ENCODE measurements around the gene ALG10. TPM values are rescaled to one million over a fixed set of nuclear protein-coding genes. Genes with fewer than 3 reads are reported as not detected.
"Not testable (repeated sequence)": the region's sequence is repeated elsewhere in the genome, so short reads cannot be mapped to it uniquely, and the experiment has no call there.

Gene ALG10
- total and polyA plus RNA-seq, 2 of the 4 experiments (the other 2 are of a cell fraction) = 2.7 to 9.7 TPM

DNA sequence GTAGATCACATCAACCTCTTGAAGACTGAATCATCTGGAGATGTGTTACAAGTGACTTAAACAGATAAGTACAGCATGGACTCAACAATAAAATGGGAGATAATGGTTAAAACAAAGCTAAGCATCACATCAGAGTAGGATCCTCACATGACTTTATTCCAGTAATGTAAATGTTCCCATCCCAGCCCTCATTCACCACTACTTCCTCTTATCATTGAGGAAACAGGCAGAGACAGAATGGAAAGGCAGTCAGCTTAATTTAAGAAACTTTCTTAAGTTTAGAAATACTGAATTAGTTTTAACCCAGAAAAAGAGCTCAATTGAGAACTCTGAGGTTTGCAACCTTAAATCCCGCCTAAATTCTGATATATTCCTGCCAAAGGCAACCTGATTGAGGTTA lies 1.2 kb upstream of the ALG10 start:
- no peak overlapping the region for H2AFZ ChIP-seq (replicated peaks; ENCODE audit: low read length, poor library complexity)
- no peak overlapping the region for H2BK120ac ChIP-seq (ENCODE audit: low read depth, low read length)
- no peak overlapping the region for H2BK5ac ChIP-seq (ENCODE audit: low read depth, low read length, poor library complexity, severe bottlenecking)
- no peak overlapping the region for H3K4ac ChIP-seq (ENCODE audit: low read depth, low read length)
- H3K56ac ChIP-seq (ENCODE audit: extremely low read depth, insufficient read depth, low read length) = no peak overlapping the region
- H3K27ac ChIP-seq (ENCODE audit: insufficient read depth, low read length) = no peak overlapping the region
- H4K5ac ChIP-seq (ENCODE audit: low read depth, low read length) = no peak overlapping the region
- no peak overlapping the region for H2AK9ac ChIP-seq (replicated peaks; ENCODE audit: low read depth, low read length, poor library complexity)
- no peak overlapping the region for H2BK20ac ChIP-seq (ENCODE audit: low read depth, low read length)
- H4K91ac ChIP-seq (ENCODE audit: insufficient read depth, low read depth, low read length) = no peak overlapping the region
- H3K4me1 ChIP-seq (ENCODE audit: control insufficient read depth, insufficient read depth, low read length) = no peaks in the 10 kb centered on the region
- CTCF ChIA-PET = interaction anchor here (2.3 kb wide), 1 partner anchor 1265 kb away, joined by 10 read pairs; the partner anchor contains the start of gene YARS2
- H3K4me2 ChIP-seq (ENCODE audit: low read depth, low read length) = no peak overlapping the region
- WGBS, 2 experiments (ENCODE audit: extremely low coverage in 2 of 2, insufficient read length in 1 of 2) = no CpG with 5 or more reads among the region's 1 CpG
- no peaks in the 10 kb centered on the region for H3K9me1 ChIP-seq (ENCODE audit: insufficient read depth, low read length)
- H4K8ac ChIP-seq (ENCODE audit: low read depth in 2 of 2, low read length in 2 of 2) = peak overlapping the region; percentile 40 to 42; a peak in 2 of 4 replicates
- no peak overlapping the region for H3K9ac ChIP-seq (ENCODE audit: low read depth, low read length)
- no peak overlapping the region for H3K4me3 ChIP-seq (ENCODE audit: insufficient read depth, low read depth, low read length)
- dilution Hi-C loops (cut with HindIII; ENCODE audit: low sequenced_read_pairs, unreplicated experiment) = no loop called here
- H2BK15ac ChIP-seq (ENCODE audit: low read depth, low read length) = no peak overlapping the region
- in situ Hi-C loops (cut with MboI; ENCODE audit: low sequenced_read_pairs) = loop anchor here (5.0 to 25.0 kb wide), 4 partner anchors 109 to 1659 kb away; partner anchors contain the start of gene YARS2
- ATAC-seq (ENCODE audit: low read depth) (no peak), DNase-seq (no peak)
- no TSS peak for BruUV-seq (replicated peaks)
- H3K18ac ChIP-seq (ENCODE audit: low read depth, low read length) = no peak overlapping the region
- intact Hi-C loops (cut with micrococcal nuclease) = loop anchor here (5.0 kb wide), 1 partner anchor 1564 kb away; no protein-coding TSS in a partner anchor
- no peak overlapping the region for H3K14ac ChIP-seq (replicated peaks; ENCODE audit: low read depth, low read length)
- H3K23ac ChIP-seq (ENCODE audit: low read depth, low read length) = no peak overlapping the region
- H2AK5ac ChIP-seq (ENCODE audit: low read depth, low read length) = no peak overlapping the region
- no peaks in the 10 kb centered on the region for H4K20me1 ChIP-seq (ENCODE audit: insufficient read depth, low read length)
- no peaks in the 10 kb centered on the region for H3K9me3 ChIP-seq (ENCODE audit: control insufficient read depth, insufficient read depth, low read length)
- H3K27me3 ChIP-seq (ENCODE audit: control insufficient read depth, insufficient read depth, low read length) = no peaks in the 10 kb centered on the region
- POLR2A ChIA-PET (ENCODE audit: unreplicated experiment) = no interaction called here
- H3K79me1 ChIP-seq (ENCODE audit: low read depth in 1 of 2, low read length in 2 of 2) = no peaks in the 10 kb centered on the region
- no peak for TF ChIP-seq RCOR1 (IDR thresholded peaks at IDR 0.05; ENCODE audit: insufficient replicate concordance, low read length)
- TF ChIP-seq NFE2L2 (IDR thresholded peaks at IDR 0.05; ENCODE audit: low read depth, low read length) = no peak
- TF ChIP-seq CEBPB (IDR thresholded peaks at IDR 0.05; ENCODE audit: low read depth, low read length) = no peak
- no peaks in the 10 kb centered on the region for H3K36me3 ChIP-seq (ENCODE audit: control insufficient read depth, insufficient read depth, low read length)

DNA sequence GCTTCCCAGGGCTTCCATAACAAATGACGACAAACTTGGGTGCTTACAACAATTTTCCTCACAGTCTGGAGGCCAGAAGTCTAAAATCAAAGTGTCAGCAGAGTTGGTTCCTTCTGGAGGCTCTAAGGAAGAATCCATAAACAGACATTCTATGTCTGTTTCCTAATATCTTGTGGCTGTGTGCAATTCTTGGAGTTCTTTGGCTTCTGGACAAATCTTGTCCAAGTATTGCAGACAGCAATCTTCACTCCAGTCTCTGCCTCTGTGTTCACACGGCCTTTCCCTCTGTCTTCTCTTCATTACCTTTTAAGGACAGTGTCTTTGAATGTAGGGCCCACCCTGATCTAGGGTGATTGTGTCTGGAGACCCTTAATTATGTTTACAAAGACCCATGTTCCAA lies 5.4 kb downstream of the ALG10 start:
- H2AK9ac ChIP-seq (replicated peaks; ENCODE audit: low read depth, low read length, poor library complexity); H3K9me1 ChIP-seq (ENCODE audit: insufficient read depth, low read length); BruUV-seq (replicated peaks); H2BK15ac ChIP-seq (ENCODE audit: low read depth, low read length); H2AK5ac ChIP-seq (ENCODE audit: low read depth, low read length); H3K4me2 ChIP-seq (ENCODE audit: low read depth, low read length); H4K20me1 ChIP-seq (ENCODE audit: insufficient read depth, low read length); H4K8ac ChIP-seq (ENCODE audit: low read depth in 2 of 2, low read length in 2 of 2); H3K4me3 ChIP-seq (ENCODE audit: insufficient read depth, low read depth, low read length); POLR2A ChIA-PET (ENCODE audit: unreplicated experiment); H2AFZ ChIP-seq (replicated peaks; ENCODE audit: low read length, poor library complexity); dilution Hi-C loops (cut with HindIII; ENCODE audit: low sequenced_read_pairs, unreplicated experiment); H4K91ac ChIP-seq (ENCODE audit: insufficient read depth, low read depth, low read length); H3K27ac ChIP-seq (ENCODE audit: insufficient read depth, low read length); H3K14ac ChIP-seq (replicated peaks; ENCODE audit: low read depth, low read length); H3K9ac ChIP-seq (ENCODE audit: low read depth, low read length); H3K79me1 ChIP-seq (ENCODE audit: low read depth in 1 of 2, low read length in 2 of 2); H3K56ac ChIP-seq (ENCODE audit: extremely low read depth, insufficient read depth, low read length); H4K5ac ChIP-seq (ENCODE audit: low read depth, low read length); H3K9me3 ChIP-seq (ENCODE audit: control insufficient read depth, insufficient read depth, low read length); H3K4me1 ChIP-seq (ENCODE audit: control insufficient read depth, insufficient read depth, low read length); H3K23ac ChIP-seq (ENCODE audit: low read depth, low read length); H2BK20ac ChIP-seq (ENCODE audit: low read depth, low read length); H3K18ac ChIP-seq (ENCODE audit: low read depth, low read length); in situ Hi-C loops (cut with MboI; ENCODE audit: low sequenced_read_pairs); H3K4ac ChIP-seq (ENCODE audit: low read depth, low read length); H2BK120ac ChIP-seq (ENCODE audit: low read depth, low read length); intact Hi-C loops (cut with micrococcal nuclease); H3K27me3 ChIP-seq (ENCODE audit: control insufficient read depth, insufficient read depth, low read length); H3K36me3 ChIP-seq (ENCODE audit: control insufficient read depth, insufficient read depth, low read length): not testable (repeated sequence)
- DNase-seq (peak; percentile 7), ATAC-seq (ENCODE audit: low read depth) (peak; percentile 57)
- no CpG with 5 or more reads among the region's 2 CpGs for WGBS, 2 experiments (ENCODE audit: extremely low coverage in 2 of 2, insufficient read length in 1 of 2)
- CTCF ChIA-PET = interaction anchor here (0.6 kb wide), 1 partner anchor 1762 kb away, joined by 6 read pairs; no protein-coding TSS in a partner anchor
- peak overlapping the region; percentile 13 for H2BK5ac ChIP-seq (ENCODE audit: low read depth, low read length, poor library complexity, severe bottlenecking)
